ENCODE data around the gene TGFBI. TPM values are rescaled to one million over a fixed set of nuclear protein-coding genes. Genes with fewer than 3 reads are reported as not detected.

Gene TGFBI
- total RNA-seq, 1 donor from 2014 or later: 9.5 TPM

GRCh38 chr5:136109453-136110135 is 80.8 kb downstream of the TGFBI start:
- Mint-ChIP-seq H3K4me3 (no peak overlapping the region), H3K4me1 (peaks cover 11% of the 10 kb centered on the region), H3K9me3 (no peaks in the 10 kb centered on the region), H3K36me3 (no peaks in the 10 kb centered on the region), H3K27ac (no peak overlapping the region), H3K27me3 (ENCODE audit: insufficient read depth, low read depth) (peaks cover 13% of the 10 kb centered on the region)
- H3K4me1 ChIP-seq: peaks cover 4% of the 10 kb centered on the region
- DNase-seq (ENCODE audit: low spot score): no peak
- H3K27me3 ChIP-seq: no peaks in the 10 kb centered on the region
- H3F3A ChIP-seq (ENCODE audit: low read depth): no peaks in the 10 kb centered on the region
- H3K4me3 ChIP-seq: no peak overlapping the region
- no peaks in the 10 kb centered on the region for H3K79me2 ChIP-seq (ENCODE audit: low read depth)
- H3K4me2 ChIP-seq: no peak overlapping the region
- H3K27ac ChIP-seq: no peak overlapping the region
- no peaks in the 10 kb centered on the region for H4K20me1 ChIP-seq (ENCODE audit: low read depth)
- H2AFZ ChIP-seq (replicated peaks): no peak overlapping the region
- no peak overlapping the region for H3K9ac ChIP-seq
- TF ChIP-seq CTCF (IDR thresholded peaks at IDR 0.05) (no peak), EZH2 (IDR thresholded peaks at IDR 0.05) (no peak), EZH2phosphoT487 (IDR thresholded peaks at IDR 0.05) (no peak)
- no peaks in the 10 kb centered on the region for H3K9me3 ChIP-seq (ENCODE audit: low read depth)
- no peaks in the 10 kb centered on the region for H3K36me3 ChIP-seq

Small RNAs within 50 kb of the gene (small RNA-seq; reads per million reads assigned to genes)
- 0.23 reads per million, percentile 7 among the genes with 10 or more reads in this experiment for gene VTRNA2-1

Other genes with a start within 250 kb of the TGFBI start
- gene SLC25A48, start 194.3 kb upstream of the TGFBI start, total RNA-seq (ENCODE audit: low replicate concordance): not detected in 2 replicates
- not detected in 2 replicates for gene IL9, start 133.1 kb upstream of the TGFBI start, total RNA-seq (ENCODE audit: low replicate concordance)
- gene LECT2, start 74.0 kb upstream of the TGFBI start, total RNA-seq (ENCODE audit: low replicate concordance): not detected in 2 replicates
- 75.0 and 102 TPM in 2 replicates for gene SMAD5, start 103.9 kb downstream of the TGFBI start, total RNA-seq (ENCODE audit: low replicate concordance)
- gene SMIM32, start 164.2 kb downstream of the TGFBI start, total RNA-seq (ENCODE audit: low replicate concordance): 0.13 and 0.25 TPM in 2 replicates